Vagina (tissue), 2 donors: ENCODE measurements around the gene MMD2. TPM values are rescaled to one million over a fixed set of nuclear protein-coding genes. Genes with fewer than 3 reads are reported as not detected.
A peak's percentile ranks its signal among the peaks of the same experiment; 100 is the strongest.

Source experiments
- DNase-seq, 2 donors: peaks; one replicate each; pipeline ENCODE4 v3.0.0-alpha.2; 2017; ENCODE audit errors: extremely low spot score in 2 of 2
- H3K27ac ChIP-seq: fragments of 200-600 bp; sonication (generic); one replicate; pipeline ENCODE4 v1.5.1; 2019
- H3K27me3 ChIP-seq: fragments of 200-600 bp; sonication (generic); one replicate; pipeline ENCODE4 v1.5.1; 2019
- H3K36me3 ChIP-seq, 2 donors: fragments of 200-600 bp; sonication (generic); one replicate each; pipeline ENCODE4 v1.5.1; 2017 to 2019
- H3K4me1 ChIP-seq: fragments of 200-600 bp; sonication (generic); one replicate; pipeline ENCODE4 v1.5.1; 2019
- H3K4me3 ChIP-seq, 2 donors: fragments of 200-600 bp; sonication (generic); 1 replicate in 1 of 2; 2 replicates in 1 of 2; pipeline ENCODE4 v1.5.1; 2016 to 2019
- H3K9me3 ChIP-seq: fragments of 200-600 bp; sonication (generic); one replicate; pipeline ENCODE4 v1.5.1; 2019
- CTCF ChIP-seq, 3 experiments: fragments of 450-650 bp in 2 of 3; fragments of 200-600 bp in 1 of 3; sonication (generic) in 1 of 3; IDR thresholded peaks; one replicate each; pipeline ENCODE4 v1.5.1; 2017 to 2019; ENCODE audit warnings: antibody characterized with exemption in 3 of 3, mild to moderate bottlenecking in 2 of 3, moderate library complexity in 2 of 3
- POLR2A ChIP-seq, 2 donors: fragments of 450-650 bp; IDR thresholded peaks; one replicate each; pipeline ENCODE4 v1.6.1; 2017; ENCODE audit warnings: antibody characterized with exemption in 2 of 2, mild to moderate bottlenecking in 2 of 2, moderate library complexity in 2 of 2
- POLR2AphosphoS5 ChIP-seq, 2 donors: sonication (generic); formaldehyde crosslinking; IDR thresholded peaks; one replicate each; pipeline ENCODE4 v1.9.0; 2017; ENCODE audit warnings: antibody characterized with exemption in 2 of 2, mild to moderate bottlenecking in 2 of 2, low read depth in 1 of 2; ENCODE audit not compliant: insufficient read depth in 1 of 2
- intact Hi-C: fragments of 100-400 bp; cut with DNase I; formaldehyde crosslinking; loops from one replicate; pipeline ENCODE4 v1.15.1; 2023
- small RNA-seq: library from RNA; depleted of rRNA; stranded (forward); fragments of <200 nt; gene quantifications from one replicate; pipeline ENCODE3, GENCODE V24; 2016
- total RNA-seq: library from RNA; depleted of rRNA; stranded (reverse); fragments of >200 nt; gene quantifications from one replicate; pipeline ENCODE4 v1.2.3, GENCODE V29; 2016

The MMD2 gene
- total RNA-seq, 1 donor from 2014 or later: not detected

DNA sequence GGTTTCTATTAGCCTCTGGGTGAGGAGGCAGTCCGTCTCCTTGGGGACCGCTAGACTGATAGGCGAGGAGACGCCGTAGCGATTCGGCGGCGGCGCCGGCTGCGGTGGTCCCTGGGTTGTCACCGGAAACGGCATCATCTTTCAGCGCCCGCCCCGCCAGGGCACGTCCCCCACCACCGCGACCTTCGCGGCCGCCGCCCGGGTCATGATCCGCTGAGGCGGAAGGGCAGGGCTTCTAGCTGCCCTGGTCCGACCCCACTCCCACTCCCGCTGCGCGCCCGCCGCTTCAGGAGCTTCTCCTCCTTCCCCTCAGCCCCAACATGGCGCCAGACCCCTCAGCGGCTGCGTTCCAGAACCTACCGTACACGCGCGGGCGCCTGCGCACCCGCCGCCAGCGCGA, 97.3 kb downstream of the MMD2 start, which contains the start of gene PAPOLB:
PAPOLB (minus strand) TSS at position 358 of the 400 bp plus-strand sequence; CDS start at position 138, 220 bp downstream.
- Histone ChIP-seq H3K4me3 (peak within 1 kb of the TSS; percentile 34 to 47), H3K36me3 (no peaks in the 10 kb centered on the region), H3K4me1 (peaks cover 9% of the 10 kb centered on the region), H3K27me3 (peaks cover 4% of the 10 kb centered on the region), H3K27ac (no peak within 1 kb of the TSS), H3K9me3 (no peaks in the 10 kb centered on the region)
- intact Hi-C loops: no loop called here
- TF ChIP-seq POLR2A (IDR thresholded peaks at IDR 0.05) (no peak), POLR2AphosphoS5 (IDR thresholded peaks at IDR 0.05; ENCODE audit: insufficient read depth in 1 of 2, low read depth in 1 of 2) (no peak), CTCF (IDR thresholded peaks at IDR 0.05) (no peak)
- no peak for DNase-seq

DNA sequence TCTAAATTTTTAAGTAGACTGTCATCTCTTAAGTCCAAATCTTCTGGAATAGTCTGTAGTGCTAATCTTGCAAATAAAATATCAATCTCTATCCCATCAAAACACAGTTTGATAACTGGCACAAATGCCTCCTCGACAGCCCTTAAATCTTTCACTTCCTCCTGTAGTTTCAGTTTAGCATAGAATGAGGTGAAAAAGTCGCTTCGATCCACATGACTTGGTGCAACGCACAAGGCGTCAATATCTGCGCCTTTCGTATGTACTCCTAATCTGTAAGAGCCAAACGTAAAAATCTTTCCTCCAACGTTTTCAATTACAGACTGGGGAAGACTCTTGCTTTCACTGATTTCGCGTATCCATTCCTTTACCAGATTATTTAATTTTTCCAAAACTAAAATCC, 97.8 kb downstream of the MMD2 start:
- Histone ChIP-seq H3K4me1 (peaks cover 9% of the 10 kb centered on the region), H3K27ac (no peak overlapping the region), H3K4me3 (peak overlapping the region; percentile 34 to 47), H3K9me3 (no peaks in the 10 kb centered on the region), H3K36me3 (no peaks in the 10 kb centered on the region), H3K27me3 (peaks cover 4% of the 10 kb centered on the region)
- intact Hi-C loops: no loop called here
- DNase-seq: no peak
- TF ChIP-seq POLR2AphosphoS5 (IDR thresholded peaks at IDR 0.05; ENCODE audit: insufficient read depth in 1 of 2, low read depth in 1 of 2) (no peak), CTCF (IDR thresholded peaks at IDR 0.05) (no peak), POLR2A (IDR thresholded peaks at IDR 0.05) (no peak)

- intact Hi-C loops: no loop called here
- H3K36me3 ChIP-seq: no peaks in the 10 kb centered on the region
- H3K27me3 ChIP-seq: peaks cover 4% of the 10 kb centered on the region
- no peak overlapping the region for H3K4me3 ChIP-seq
- no peak for TF ChIP-seq POLR2AphosphoS5 (IDR thresholded peaks at IDR 0.05; ENCODE audit: insufficient read depth in 1 of 2, low read depth in 1 of 2)
- TF ChIP-seq POLR2A (IDR thresholded peaks at IDR 0.05): no peak
- no peak for TF ChIP-seq CTCF (IDR thresholded peaks at IDR 0.05)
- peaks cover 7% of the 10 kb centered on the region for H3K4me1 ChIP-seq
- H3K9me3 ChIP-seq: no peaks in the 10 kb centered on the region
- no peak for DNase-seq
- no peak overlapping the region for H3K27ac ChIP-seq
Measured at GRCh38 chr7:4857189-4857588, 101.8 kb downstream of the MMD2 start.

GRCh38 chr7:4856336-4857057, 102.5 kb downstream of the MMD2 start:
- no peak overlapping the region for H3K27ac ChIP-seq
- no peak for TF ChIP-seq CTCF (IDR thresholded peaks at IDR 0.05)
- no peak for TF ChIP-seq POLR2AphosphoS5 (IDR thresholded peaks at IDR 0.05; ENCODE audit: insufficient read depth in 1 of 2, low read depth in 1 of 2)
- TF ChIP-seq POLR2A (IDR thresholded peaks at IDR 0.05): no peak
- no peaks in the 10 kb centered on the region for H3K36me3 ChIP-seq
- no peak for DNase-seq
- intact Hi-C loops: no loop called here
- H3K4me3 ChIP-seq: no peak overlapping the region
- H3K4me1 ChIP-seq: no peaks in the 10 kb centered on the region
- no peaks in the 10 kb centered on the region for H3K9me3 ChIP-seq
- no peaks in the 10 kb centered on the region for H3K27me3 ChIP-seq

Small RNA genes lying within 50 kb of the gene (small RNA-seq; reads per million reads assigned to genes)
- not detected for gene AC092032.1

Other genes starting within 250 kb of the MMD2 start
- gene AP5Z1, start 183.6 kb downstream of the MMD2 start, total RNA-seq: 40.5 TPM
- gene PAPOLB, start 97.2 kb downstream of the MMD2 start, total RNA-seq: not detected
- gene RADIL, start 75.5 kb downstream of the MMD2 start, total RNA-seq: 16.5 TPM
- gene RBAK, start 86.7 kb upstream of the MMD2 start, total RNA-seq: 9.3 TPM
- gene WIPI2, start 231.0 kb upstream of the MMD2 start, total RNA-seq: 45.7 TPM